ENCODE data around the gene STXBP1. TPM values are rescaled to one million over a fixed set of nuclear protein-coding genes. Genes with fewer than 3 reads are reported as not detected.

Gene STXBP1
- total RNA-seq, 4 donors from 2014 or later, result 3.4 to 36.8 (median 9.2) TPM

GRCh38 chr9:127644943-127645342, 32.9 kb downstream of the STXBP1 start:
- Histone ChIP-seq H3K36me3 (no peaks in the 10 kb centered on the region), H3K4me3 (no peak overlapping the region), H3K4me1 (peaks cover 0 to 15% of the 10 kb centered on the region in 2 donors), H3K27ac (no peak overlapping the region), H3K27me3 (no peaks in the 10 kb centered on the region), H3K9me3 (no peaks in the 10 kb centered on the region)
- in situ Hi-C loops (cut with MboI; ENCODE audit: low sequenced_read_pairs in 4 of 4), result no loop called here
- DNase-seq (no peak), ATAC-seq (no peak)
- intact Hi-C loops (cut with DNase I; ENCODE audit: low total_unique reads), result no loop called here
- TF ChIP-seq, protein P1, sequence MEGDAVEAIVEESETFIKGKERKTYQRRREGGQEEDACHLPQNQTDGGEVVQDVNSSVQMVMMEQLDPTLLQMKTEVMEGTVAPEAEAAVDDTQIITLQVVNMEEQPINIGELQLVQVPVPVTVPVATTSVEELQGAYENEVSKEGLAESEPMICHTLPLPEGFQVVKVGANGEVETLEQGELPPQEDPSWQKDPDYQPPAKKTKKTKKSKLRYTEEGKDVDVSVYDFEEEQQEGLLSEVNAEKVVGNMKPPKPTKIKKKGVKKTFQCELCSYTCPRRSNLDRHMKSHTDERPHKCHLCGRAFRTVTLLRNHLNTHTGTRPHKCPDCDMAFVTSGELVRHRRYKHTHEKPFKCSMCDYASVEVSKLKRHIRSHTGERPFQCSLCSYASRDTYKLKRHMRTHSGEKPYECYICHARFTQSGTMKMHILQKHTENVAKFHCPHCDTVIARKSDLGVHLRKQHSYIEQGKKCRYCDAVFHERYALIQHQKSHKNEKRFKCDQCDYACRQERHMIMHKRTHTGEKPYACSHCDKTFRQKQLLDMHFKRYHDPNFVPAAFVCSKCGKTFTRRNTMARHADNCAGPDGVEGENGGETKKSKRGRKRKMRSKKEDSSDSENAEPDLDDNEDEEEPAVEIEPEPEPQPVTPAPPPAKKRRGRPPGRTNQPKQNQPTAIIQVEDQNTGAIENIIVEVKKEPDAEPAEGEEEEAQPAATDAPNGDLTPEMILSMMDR (IDR thresholded peaks at IDR 0.05 in 4 of 5, conservative IDR thresholded peaks at IDR 0.05 in 1 of 5), result no peak
- TF ChIP-seq POLR2A (IDR thresholded peaks at IDR 0.05), result no peak

GRCh38 chr9:127647451-127647850, 35.4 kb downstream of the STXBP1 start:
- intact Hi-C loops (cut with DNase I; ENCODE audit: low total_unique reads), result no loop called here
- H3K4me3 ChIP-seq, result no peak overlapping the region
- H3K27ac ChIP-seq, result no peak overlapping the region
- TF ChIP-seq, protein P1 (IDR thresholded peaks at IDR 0.05 in 4 of 5, conservative IDR thresholded peaks at IDR 0.05 in 1 of 5), result no peak
- TF ChIP-seq POLR2A (IDR thresholded peaks at IDR 0.05), result no peak
- no peak for DNase-seq
- in situ Hi-C loops (cut with MboI; ENCODE audit: low sequenced_read_pairs in 4 of 4), result no loop called here
- no peak for ATAC-seq
- H3K4me1 ChIP-seq, result peaks cover 0 to 15% of the 10 kb centered on the region in 2 donors
- no peaks in the 10 kb centered on the region for H3K36me3 ChIP-seq
- H3K9me3 ChIP-seq, result no peaks in the 10 kb centered on the region
- no peaks in the 10 kb centered on the region for H3K27me3 ChIP-seq

DNA sequence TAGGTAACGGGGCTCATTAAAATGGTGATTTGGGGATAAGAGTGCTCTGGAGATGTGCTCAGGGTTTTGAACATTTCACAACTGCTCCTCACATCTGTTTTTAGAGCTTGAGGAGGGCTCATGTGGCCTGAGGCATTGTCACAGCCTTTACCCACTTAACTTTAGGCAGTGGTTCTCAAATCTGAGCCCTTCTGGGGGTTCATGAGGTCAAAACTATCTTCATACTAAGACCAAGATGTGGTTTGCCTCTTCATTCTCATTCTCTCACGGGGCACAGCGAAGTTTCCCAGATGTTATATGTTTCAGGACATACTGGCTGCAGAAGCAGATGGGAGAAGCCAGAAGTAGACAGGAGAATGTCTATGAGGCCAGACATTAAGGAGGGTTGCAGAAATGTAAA, 38.4 kb downstream of the STXBP1 start:
- Histone ChIP-seq H3K4me3 (no peak overlapping the region), H3K27me3 (no peaks in the 10 kb centered on the region), H3K9me3 (no peaks in the 10 kb centered on the region), H3K4me1 (peaks cover 0 to 3% of the 10 kb centered on the region in 2 donors), H3K36me3 (peaks cover 0 to 8% of the 10 kb centered on the region in 2 donors), H3K27ac (no peak overlapping the region)
- intact Hi-C loops (cut with DNase I; ENCODE audit: low total_unique reads) (no loop called here), in situ Hi-C loops (cut with MboI; ENCODE audit: low sequenced_read_pairs in 4 of 4) (no loop called here)
- DNase-seq (no peak), ATAC-seq (no peak)
- TF ChIP-seq, protein P1 (IDR thresholded peaks at IDR 0.05 in 4 of 5, conservative IDR thresholded peaks at IDR 0.05 in 1 of 5), result no peak

DNA sequence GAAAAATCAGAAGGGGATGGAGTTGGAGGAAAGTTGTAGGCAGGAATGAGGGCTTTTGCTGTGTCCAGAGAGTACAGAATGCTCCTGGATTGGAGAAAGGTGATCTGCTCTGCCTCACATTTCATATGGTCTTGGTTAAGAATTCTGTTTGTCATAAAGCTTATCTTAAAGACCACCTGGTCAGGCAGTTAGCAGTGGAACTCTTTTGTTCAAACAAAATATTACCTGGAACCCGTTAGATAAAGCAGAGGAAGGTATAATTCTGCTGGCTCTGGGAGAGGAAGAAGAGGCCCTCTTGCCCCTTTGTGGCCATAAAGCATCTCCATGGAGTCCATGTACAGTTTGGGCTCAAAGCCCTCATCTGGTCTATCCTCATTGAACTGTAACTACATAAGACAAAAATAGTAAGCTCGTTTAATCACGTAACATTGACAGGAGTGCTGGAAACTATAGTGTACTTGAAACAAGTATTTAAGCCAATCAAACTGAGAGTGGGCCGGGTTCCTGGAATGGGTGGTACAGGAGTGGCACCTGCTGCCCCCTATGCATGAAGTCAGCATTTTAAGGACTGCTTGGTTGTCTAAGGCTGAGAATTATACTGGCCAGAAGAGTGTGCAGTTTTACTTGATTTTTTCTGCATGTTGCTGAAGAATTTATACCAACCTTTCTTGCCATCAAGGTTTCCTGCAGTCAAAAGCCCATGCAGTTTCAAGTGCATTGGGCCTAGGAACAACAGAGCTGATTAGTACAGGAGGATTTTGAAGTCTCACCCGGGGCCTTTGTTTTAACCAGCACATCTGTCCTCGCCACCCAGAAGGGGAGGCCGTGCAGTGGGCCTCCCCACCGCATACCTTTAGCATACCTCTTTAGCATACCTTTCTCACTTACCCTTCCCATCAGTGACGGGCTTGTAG, 39.9 kb downstream of the STXBP1 start:
- no peak for ATAC-seq

More for the DNA sequence above, 39.9 kb downstream of the STXBP1 start:
- Histone ChIP-seq H3K9me3 (no peaks in the 10 kb centered on the region), H3K4me3 (no peak overlapping the region), H3K4me1 (no peaks in the 10 kb centered on the region), H3K27ac (no peak overlapping the region), H3K27me3 (no peaks in the 10 kb centered on the region), H3K36me3 (peaks cover 0 to 8% of the 10 kb centered on the region in 2 donors)
- intact Hi-C loops (cut with DNase I; ENCODE audit: low total_unique reads), result no loop called here
- TF ChIP-seq, protein P1 (IDR thresholded peaks at IDR 0.05 in 4 of 5, conservative IDR thresholded peaks at IDR 0.05 in 1 of 5), result no peak
- TF ChIP-seq POLR2A (IDR thresholded peaks at IDR 0.05), result no peak
- no peak for DNase-seq
- in situ Hi-C loops (cut with MboI; ENCODE audit: low sequenced_read_pairs in 4 of 4), result no loop called here

Data from gastrocnemius medialis (tissue), 4 donors.